ENCODE measurements around the gene NDUFS6.

The NDUFS6 gene

GRCh38 chr5:1834721-1835429 is 33.7 kb downstream of the NDUFS6 start:
- Histone ChIP-seq H3K4me1 (ENCODE audit: control insufficient read depth, insufficient read depth, low read length) (no peaks in the 10 kb centered on the region), H3K36me3 (ENCODE audit: control insufficient read depth in 2 of 2, insufficient read depth in 1 of 2, low read length in 2 of 2) (peaks cover 0 to under 1% of the 10 kb centered on the region in 2 experiments; a peak in 1 of 3 replicates), H3K27ac (ENCODE audit: extremely low read depth, low read depth, low read length) (no peak overlapping the region), H3K4me3 (ENCODE audit: low read depth, low read length) (no peak overlapping the region), H3K9me3 (ENCODE audit: control insufficient read depth, insufficient read depth, low read depth, low read length) (no peaks in the 10 kb centered on the region)
- TF ChIP-seq SALL2 (tag by site-specific recombination; IDR thresholded peaks at IDR 0.05; ENCODE audit: borderline replicate concordance) = no peak
- TF ChIP-seq ZNF354C (tag by site-specific recombination; IDR thresholded peaks at IDR 0.05; ENCODE audit: borderline replicate concordance, low read depth) = no peak
- TF ChIP-seq ZNF174 (tag by site-specific recombination; IDR thresholded peaks at IDR 0.05) = no peak
- TF ChIP-seq ZNF112 (tag by site-specific recombination; IDR thresholded peaks at IDR 0.05) = no peak
- no peak for TF ChIP-seq ZNF362 (tag by site-specific recombination; IDR thresholded peaks at IDR 0.05)
- TF ChIP-seq ZNF610 (tag by site-specific recombination; IDR thresholded peaks at IDR 0.05; ENCODE audit: borderline replicate concordance) = no peak
- no peak for TF ChIP-seq ZBTB26 (tag by site-specific recombination; optimal IDR thresholded peaks at IDR 0.05)
- TF ChIP-seq ZNF704 (tag by site-specific recombination; IDR thresholded peaks at IDR 0.05) = no peak
- no peak for TF ChIP-seq ZNF670 (tag by site-specific recombination; IDR thresholded peaks at IDR 0.05; ENCODE audit: low read depth)
- TF ChIP-seq ZNF292 (tag by site-specific recombination; IDR thresholded peaks at IDR 0.05; ENCODE audit: borderline replicate concordance, low read depth) = no peak
- ChIA-PET CTCF (no interaction called here), POLR2A (no interaction called here)

- ChIA-PET CTCF (no interaction called here), POLR2A (no interaction called here)
- no peaks in the 10 kb centered on the region for H3K4me1 ChIP-seq (ENCODE audit: control insufficient read depth, insufficient read depth, low read length)
- no peak overlapping the region for H3K4me3 ChIP-seq (ENCODE audit: low read depth, low read length)
- no peak overlapping the region for H3K27ac ChIP-seq (ENCODE audit: extremely low read depth, low read depth, low read length)
- H3K9me3 ChIP-seq (ENCODE audit: control insufficient read depth, insufficient read depth, low read depth, low read length) = no peaks in the 10 kb centered on the region
- H3K36me3 ChIP-seq (ENCODE audit: control insufficient read depth in 2 of 2, insufficient read depth in 1 of 2, low read length in 2 of 2) = no peaks in the 10 kb centered on the region
- TF ChIP-seq ZNF138 (tag by site-specific recombination; IDR thresholded peaks at IDR 0.05; ENCODE audit: borderline replicate concordance) = no peak
- no peak for TF ChIP-seq ZNF837 (tag by site-specific recombination; IDR thresholded peaks at IDR 0.05)
- no peak for TF ChIP-seq KLF17 (tag by site-specific recombination; IDR thresholded peaks at IDR 0.05)
- no peak for TF ChIP-seq ZNF518A (tag by site-specific recombination; conservative IDR thresholded peaks at IDR 0.05; ENCODE audit: low read depth)
- no peak for TF ChIP-seq ZNF223 (tag by site-specific recombination; IDR thresholded peaks at IDR 0.05)
- TF ChIP-seq ZNF747 (tag by site-specific recombination; IDR thresholded peaks at IDR 0.05) = no peak
- no peak for TF ChIP-seq ZNF624 (tag by site-specific recombination; IDR thresholded peaks at IDR 0.05)
- TF ChIP-seq SALL2 (tag by site-specific recombination; IDR thresholded peaks at IDR 0.05; ENCODE audit: borderline replicate concordance) = no peak
- TF ChIP-seq ZNF341 (tag by site-specific recombination; IDR thresholded peaks at IDR 0.05; ENCODE audit: low read depth) = no peak
- TF ChIP-seq ZBTB6 (tag by site-specific recombination; IDR thresholded peaks at IDR 0.05) = no peak
- TF ChIP-seq ZBTB48 (tag by site-specific recombination; IDR thresholded peaks at IDR 0.05) = no peak
- TF ChIP-seq ZNF639 (tag by site-specific recombination; IDR thresholded peaks at IDR 0.05) = no peak
- no peak for TF ChIP-seq ZNF350 (tag by site-specific recombination; IDR thresholded peaks at IDR 0.05)
These were observed 34.2 kb downstream of the NDUFS6 start for GRCh38 chr5:1835431-1835830.
